ENCODE data around the gene IL17RB. TPM values are rescaled to one million over a fixed set of nuclear protein-coding genes. Genes with fewer than 3 reads are reported as not detected.

Gene IL17RB
- total RNA-seq (2.5 TPM), polyA plus RNA-seq (1 to 10 TPM; 3.1 to 5.1 (median 4.1) TPM)

GRCh38 chr3:53846134-53846850 lies at the start of gene IL17RB, which contains the start of gene CHDH:
Gene IL17RB, plus strand, starts transcription at chr3:53846568. Its CDS starts 21 bp downstream, at chr3:53846589.
Gene CHDH, minus strand, starts transcription at chr3:53846419. Its CDS starts 22,411 bp downstream, at chr3:53824008.
- peak; percentile 35 to 37 for ATAC-seq (ENCODE audit: low read depth in 2 of 2)
- Mint-ChIP-seq H3K27me3 (peaks cover 50% of the 10 kb centered on the region), H3K36me3 (no peaks in the 10 kb centered on the region), H3K27ac (peak within 1 kb of the TSS in 1 of 3 donors; percentile 48), H3K9me3 (peaks cover 0 to 2% (median 0%) of the 10 kb centered on the region in 7 donors), H3K4me3 (peak within 1 kb of the TSS in 3 of 4 donors; percentile 77 to 89 (median 79)), H3K4me1 (peaks cover 0 to 19% (median 0%) of the 10 kb centered on the region in 4 donors)
- peaks cover 23% of the 10 kb centered on the region for H3K4me1 ChIP-seq (ENCODE audit: control insufficient read depth, insufficient read depth, low read length, poor library complexity, severe bottlenecking)
- no peaks in the 10 kb centered on the region for H3K36me3 ChIP-seq (ENCODE audit: control insufficient read depth, insufficient read depth, low read length)
- peak in 2 of 3 donors; percentile 11 to 21 for DNase-seq
- peaks cover 16% of the 10 kb centered on the region for H3K27me3 ChIP-seq (ENCODE audit: control insufficient read depth, insufficient read depth, low read length)
- H3K27ac ChIP-seq (ENCODE audit: insufficient read depth, low read length, poor library complexity, severe bottlenecking), result peak within 1 kb of the TSS; percentile 23
- no peaks in the 10 kb centered on the region for H3K9me3 ChIP-seq (ENCODE audit: control insufficient read depth in 2 of 2, low read length in 2 of 2)
- peak within 1 kb of the TSS; percentile 41 for H3K4me3 ChIP-seq (ENCODE audit: low read depth, low read length)

GRCh38 chr3:53798144-53798543 lies 48.2 kb upstream of the IL17RB start:
- no peak overlapping the region for H3K27ac Mint-ChIP-seq
- no peak overlapping the region for H3K27ac ChIP-seq (ENCODE audit: insufficient read depth, low read length, poor library complexity, severe bottlenecking)
- H3K27me3 ChIP-seq (ENCODE audit: control insufficient read depth, insufficient read depth, low read length), result no peaks in the 10 kb centered on the region
- H3K27me3 Mint-ChIP-seq, result peaks cover 15% of the 10 kb centered on the region
- H3K36me3 Mint-ChIP-seq, result no peaks in the 10 kb centered on the region
- H3K4me1 Mint-ChIP-seq, result no peaks in the 10 kb centered on the region
- no peak for ATAC-seq (ENCODE audit: low read depth in 2 of 2)
- no peak for DNase-seq
- no peak overlapping the region for H3K4me3 Mint-ChIP-seq
- no peaks in the 10 kb centered on the region for H3K4me1 ChIP-seq (ENCODE audit: control insufficient read depth, insufficient read depth, low read length, poor library complexity, severe bottlenecking)
- H3K36me3 ChIP-seq (ENCODE audit: control insufficient read depth, insufficient read depth, low read length), result no peaks in the 10 kb centered on the region
- no peaks in the 10 kb centered on the region for H3K9me3 Mint-ChIP-seq
- no peak overlapping the region for H3K4me3 ChIP-seq (ENCODE audit: low read depth, low read length)
- H3K9me3 ChIP-seq (ENCODE audit: control insufficient read depth in 2 of 2, low read length in 2 of 2), result no peaks in the 10 kb centered on the region

- no peaks in the 10 kb centered on the region for H3K36me3 ChIP-seq (ENCODE audit: control insufficient read depth, insufficient read depth, low read length)
- ATAC-seq (ENCODE audit: low read depth in 2 of 2), result no peak
- peaks cover 21% of the 10 kb centered on the region for H3K27me3 Mint-ChIP-seq
- no peaks in the 10 kb centered on the region for H3K9me3 Mint-ChIP-seq
- no peaks in the 10 kb centered on the region for H3K4me1 Mint-ChIP-seq
- no peak overlapping the region for H3K27ac Mint-ChIP-seq
- DNase-seq, result no peak
- no peaks in the 10 kb centered on the region for H3K9me3 ChIP-seq (ENCODE audit: control insufficient read depth in 2 of 2, low read length in 2 of 2)
- no peaks in the 10 kb centered on the region for H3K27me3 ChIP-seq (ENCODE audit: control insufficient read depth, insufficient read depth, low read length)
- H3K4me1 ChIP-seq (ENCODE audit: control insufficient read depth, insufficient read depth, low read length, poor library complexity, severe bottlenecking), result no peaks in the 10 kb centered on the region
- H3K36me3 Mint-ChIP-seq, result no peaks in the 10 kb centered on the region
- no peak overlapping the region for H3K4me3 ChIP-seq (ENCODE audit: low read depth, low read length)
- H3K27ac ChIP-seq (ENCODE audit: insufficient read depth, low read length, poor library complexity, severe bottlenecking), result no peak overlapping the region
- H3K4me3 Mint-ChIP-seq, result no peak overlapping the region
Measured at GRCh38 chr3:53799338-53799865, 47.0 kb upstream of the IL17RB start.

- Histone ChIP-seq H3K27ac (ENCODE audit: insufficient read depth, low read length, poor library complexity, severe bottlenecking) (no peak overlapping the region), H3K27me3 (ENCODE audit: control insufficient read depth, insufficient read depth, low read length) (no peaks in the 10 kb centered on the region), H3K4me1 (ENCODE audit: control insufficient read depth, insufficient read depth, low read length, poor library complexity, severe bottlenecking) (no peaks in the 10 kb centered on the region), H3K36me3 (ENCODE audit: control insufficient read depth, insufficient read depth, low read length) (no peaks in the 10 kb centered on the region), H3K4me3 (ENCODE audit: low read depth, low read length) (no peak overlapping the region), H3K9me3 (ENCODE audit: control insufficient read depth in 2 of 2, low read length in 2 of 2) (no peaks in the 10 kb centered on the region)
- no peaks in the 10 kb centered on the region for H3K9me3 Mint-ChIP-seq
- H3K4me1 Mint-ChIP-seq, result no peaks in the 10 kb centered on the region
- no peak for DNase-seq
- H3K27me3 Mint-ChIP-seq, result peaks cover 17% of the 10 kb centered on the region
- H3K4me3 Mint-ChIP-seq, result no peak overlapping the region
- ATAC-seq (ENCODE audit: low read depth in 2 of 2), result no peak
- no peak overlapping the region for H3K27ac Mint-ChIP-seq
- no peaks in the 10 kb centered on the region for H3K36me3 Mint-ChIP-seq
Measured at GRCh38 chr3:53800041-53800906, 46.1 kb upstream of the IL17RB start.

GRCh38 chr3:53801319-53801718 lies 45.0 kb upstream of the IL17RB start:
- H3K36me3 ChIP-seq (ENCODE audit: control insufficient read depth, insufficient read depth, low read length), result no peaks in the 10 kb centered on the region
- Mint-ChIP-seq H3K4me1 (no peaks in the 10 kb centered on the region), H3K36me3 (no peaks in the 10 kb centered on the region), H3K4me3 (no peak overlapping the region), H3K9me3 (no peaks in the 10 kb centered on the region), H3K27me3 (peaks cover 13% of the 10 kb centered on the region), H3K27ac (no peak overlapping the region)
- no peaks in the 10 kb centered on the region for H3K4me1 ChIP-seq (ENCODE audit: control insufficient read depth, insufficient read depth, low read length, poor library complexity, severe bottlenecking)
- no peaks in the 10 kb centered on the region for H3K9me3 ChIP-seq (ENCODE audit: control insufficient read depth in 2 of 2, low read length in 2 of 2)
- no peak overlapping the region for H3K27ac ChIP-seq (ENCODE audit: insufficient read depth, low read length, poor library complexity, severe bottlenecking)
- H3K27me3 ChIP-seq (ENCODE audit: control insufficient read depth, insufficient read depth, low read length), result no peaks in the 10 kb centered on the region
- ATAC-seq (ENCODE audit: low read depth in 2 of 2), result no peak
- DNase-seq, result no peak
- no peak overlapping the region for H3K4me3 ChIP-seq (ENCODE audit: low read depth, low read length)

GRCh38 chr3:53802256-53802880 lies 44.0 kb upstream of the IL17RB start:
- ATAC-seq (ENCODE audit: low read depth in 2 of 2), result no peak

GRCh38 chr3:53803124-53803815 lies 43.1 kb upstream of the IL17RB start:
- Mint-ChIP-seq H3K9me3 (no peaks in the 10 kb centered on the region), H3K27me3 (peaks cover 11% of the 10 kb centered on the region), H3K4me3 (no peak overlapping the region), H3K4me1 (no peaks in the 10 kb centered on the region), H3K36me3 (no peaks in the 10 kb centered on the region), H3K27ac (no peak overlapping the region)
- Histone ChIP-seq H3K9me3 (ENCODE audit: control insufficient read depth in 2 of 2, low read length in 2 of 2) (no peaks in the 10 kb centered on the region), H3K36me3 (ENCODE audit: control insufficient read depth, insufficient read depth, low read length) (no peaks in the 10 kb centered on the region), H3K4me3 (ENCODE audit: low read depth, low read length) (no peak overlapping the region), H3K27me3 (ENCODE audit: control insufficient read depth, insufficient read depth, low read length) (no peaks in the 10 kb centered on the region), H3K27ac (ENCODE audit: insufficient read depth, low read length, poor library complexity, severe bottlenecking) (no peak overlapping the region), H3K4me1 (ENCODE audit: control insufficient read depth, insufficient read depth, low read length, poor library complexity, severe bottlenecking) (no peaks in the 10 kb centered on the region)
- ATAC-seq (ENCODE audit: low read depth in 2 of 2) (no peak), DNase-seq (no peak)

More at GRCh38 chr3:53802256-53802880, 44.0 kb upstream of the IL17RB start:
- no peaks in the 10 kb centered on the region for H3K4me1 Mint-ChIP-seq
- no peak overlapping the region for H3K4me3 ChIP-seq (ENCODE audit: low read depth, low read length)
- no peaks in the 10 kb centered on the region for H3K9me3 ChIP-seq (ENCODE audit: control insufficient read depth in 2 of 2, low read length in 2 of 2)
- DNase-seq, result no peak
- no peak overlapping the region for H3K27ac Mint-ChIP-seq
- H3K36me3 Mint-ChIP-seq, result no peaks in the 10 kb centered on the region
- peaks cover 11% of the 10 kb centered on the region for H3K27me3 Mint-ChIP-seq
- H3K9me3 Mint-ChIP-seq, result no peaks in the 10 kb centered on the region
- H3K4me3 Mint-ChIP-seq, result no peak overlapping the region
- no peaks in the 10 kb centered on the region for H3K4me1 ChIP-seq (ENCODE audit: control insufficient read depth, insufficient read depth, low read length, poor library complexity, severe bottlenecking)
- no peaks in the 10 kb centered on the region for H3K36me3 ChIP-seq (ENCODE audit: control insufficient read depth, insufficient read depth, low read length)
- no peaks in the 10 kb centered on the region for H3K27me3 ChIP-seq (ENCODE audit: control insufficient read depth, insufficient read depth, low read length)
- no peak overlapping the region for H3K27ac ChIP-seq (ENCODE audit: insufficient read depth, low read length, poor library complexity, severe bottlenecking)
